AG09309 (cell line): ENCODE data around the gene TMEM176A.

ENCODE experiments used
- DNase-seq: peaks from one replicate; pipeline ENCODE4 v3.0.0-alpha.2; 2010; ENCODE audit warnings: low read depth
- H3K4me3 ChIP-seq: 2 replicates; pipeline ENCODE4 v1.5.1; 2011; ENCODE audit warnings: mild to moderate bottlenecking, low read depth, low read length, moderate library complexity; ENCODE audit not compliant: control insufficient read depth
- TF ChIP-seq, protein P1 (sequence below): IDR thresholded peaks from 2 replicates; pipeline ENCODE4 v1.5.1; 2011; ENCODE audit warnings: mild to moderate bottlenecking, low read depth, low read length, inconsistent platforms; ENCODE audit not compliant: insufficient read depth, control insufficient read depth; ENCODE audit errors: missing control alignments

TMEM176A gene

DNA sequence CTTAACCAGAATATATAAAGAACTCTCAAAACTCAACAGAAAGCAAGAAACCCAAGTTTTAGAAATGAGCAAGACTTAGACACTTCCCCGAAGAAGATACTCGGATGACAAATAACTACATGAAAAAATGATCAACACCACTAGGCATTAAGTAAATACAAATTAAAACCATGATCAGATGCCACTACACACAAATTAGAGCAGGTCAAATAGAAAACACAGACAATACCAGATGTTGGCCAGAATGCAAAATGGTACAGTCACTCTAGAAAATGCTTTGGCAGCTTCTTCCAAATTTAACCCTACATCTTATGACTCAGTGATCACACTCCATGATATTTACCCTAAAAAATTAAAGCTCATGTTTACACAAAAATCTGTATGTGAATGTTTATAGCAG is 18.4 kb downstream of the TMEM176A start:
- no peak overlapping the region for H3K4me3 ChIP-seq
- TF ChIP-seq, protein P1, sequence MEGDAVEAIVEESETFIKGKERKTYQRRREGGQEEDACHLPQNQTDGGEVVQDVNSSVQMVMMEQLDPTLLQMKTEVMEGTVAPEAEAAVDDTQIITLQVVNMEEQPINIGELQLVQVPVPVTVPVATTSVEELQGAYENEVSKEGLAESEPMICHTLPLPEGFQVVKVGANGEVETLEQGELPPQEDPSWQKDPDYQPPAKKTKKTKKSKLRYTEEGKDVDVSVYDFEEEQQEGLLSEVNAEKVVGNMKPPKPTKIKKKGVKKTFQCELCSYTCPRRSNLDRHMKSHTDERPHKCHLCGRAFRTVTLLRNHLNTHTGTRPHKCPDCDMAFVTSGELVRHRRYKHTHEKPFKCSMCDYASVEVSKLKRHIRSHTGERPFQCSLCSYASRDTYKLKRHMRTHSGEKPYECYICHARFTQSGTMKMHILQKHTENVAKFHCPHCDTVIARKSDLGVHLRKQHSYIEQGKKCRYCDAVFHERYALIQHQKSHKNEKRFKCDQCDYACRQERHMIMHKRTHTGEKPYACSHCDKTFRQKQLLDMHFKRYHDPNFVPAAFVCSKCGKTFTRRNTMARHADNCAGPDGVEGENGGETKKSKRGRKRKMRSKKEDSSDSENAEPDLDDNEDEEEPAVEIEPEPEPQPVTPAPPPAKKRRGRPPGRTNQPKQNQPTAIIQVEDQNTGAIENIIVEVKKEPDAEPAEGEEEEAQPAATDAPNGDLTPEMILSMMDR = no peak
- no peak for DNase-seq

DNA sequence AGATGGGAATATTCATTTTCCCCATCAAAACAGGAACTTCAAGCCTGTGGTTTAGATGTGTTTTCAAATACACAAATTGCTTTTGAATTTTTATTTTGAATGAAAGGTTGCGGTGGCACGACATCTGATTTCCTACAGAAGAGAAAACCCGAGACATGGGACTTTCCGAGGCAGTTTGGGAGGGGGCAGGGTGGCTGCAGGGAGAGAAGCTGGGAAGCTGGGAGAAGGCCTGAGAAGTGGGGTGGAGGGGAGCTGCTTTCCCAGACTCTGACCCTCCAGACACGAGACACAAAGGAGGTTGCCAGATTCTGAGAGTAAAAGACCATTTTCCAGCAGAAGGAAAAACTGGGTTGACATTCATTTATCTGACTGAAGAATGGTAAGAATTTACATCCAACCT is 19.6 kb downstream of the TMEM176A start:
- TF ChIP-seq, protein P1 = no peak
- no peak overlapping the region for H3K4me3 ChIP-seq
- no peak for DNase-seq

DNA sequence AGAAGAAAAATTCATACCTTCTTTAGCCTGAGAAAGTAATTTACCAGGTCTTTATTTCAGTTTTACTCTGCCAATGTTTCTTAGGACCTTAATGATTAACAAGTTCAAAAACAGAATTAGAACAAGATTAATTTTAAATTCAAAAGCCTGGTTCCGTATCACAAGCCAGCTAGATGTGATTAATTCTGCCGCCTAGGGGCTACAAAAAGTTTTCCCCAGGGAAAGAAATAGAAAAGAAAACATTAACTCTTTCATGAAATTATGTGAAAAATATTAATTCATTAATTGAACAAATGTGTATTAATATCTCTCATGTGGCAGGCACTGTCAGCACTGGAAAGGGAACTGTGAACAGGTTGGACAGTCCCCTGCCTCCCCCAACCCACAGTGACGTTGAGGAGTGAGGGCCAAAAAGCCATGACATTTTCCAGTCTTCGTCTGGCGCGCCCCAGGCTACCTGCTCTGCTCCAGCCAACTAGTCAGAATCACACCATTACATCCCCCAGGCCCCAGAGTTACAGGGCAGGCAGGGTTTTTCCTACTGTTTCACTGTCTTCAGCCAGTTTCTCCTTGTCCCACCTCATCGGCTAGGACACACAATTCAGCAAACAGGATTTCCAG is 20.1 kb downstream of the TMEM176A start:
- TF ChIP-seq, protein P1 = no peak
- no peak overlapping the region for H3K4me3 ChIP-seq
- DNase-seq = no peak

DNA sequence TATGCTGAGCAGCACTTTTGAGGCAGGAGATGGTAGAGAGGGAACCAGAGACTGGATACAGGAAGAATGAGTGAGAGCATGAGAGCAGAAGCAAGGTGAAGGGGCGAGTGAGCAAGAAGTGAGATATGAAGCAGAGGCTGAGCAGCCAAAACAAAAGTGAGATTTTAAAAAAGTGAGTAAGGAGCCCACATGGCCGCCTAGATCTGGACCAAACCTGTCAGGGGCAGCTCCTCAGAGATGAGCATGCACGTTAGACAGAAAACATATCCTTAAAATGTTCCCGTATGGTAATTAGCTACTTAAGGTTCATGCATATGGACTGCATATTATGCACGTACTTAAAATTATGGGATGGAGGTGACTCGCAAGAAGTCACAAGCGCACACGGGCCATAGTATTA is 22.5 kb downstream of the TMEM176A start:
- DNase-seq = no peak
- TF ChIP-seq, protein P1 = no peak

DNA sequence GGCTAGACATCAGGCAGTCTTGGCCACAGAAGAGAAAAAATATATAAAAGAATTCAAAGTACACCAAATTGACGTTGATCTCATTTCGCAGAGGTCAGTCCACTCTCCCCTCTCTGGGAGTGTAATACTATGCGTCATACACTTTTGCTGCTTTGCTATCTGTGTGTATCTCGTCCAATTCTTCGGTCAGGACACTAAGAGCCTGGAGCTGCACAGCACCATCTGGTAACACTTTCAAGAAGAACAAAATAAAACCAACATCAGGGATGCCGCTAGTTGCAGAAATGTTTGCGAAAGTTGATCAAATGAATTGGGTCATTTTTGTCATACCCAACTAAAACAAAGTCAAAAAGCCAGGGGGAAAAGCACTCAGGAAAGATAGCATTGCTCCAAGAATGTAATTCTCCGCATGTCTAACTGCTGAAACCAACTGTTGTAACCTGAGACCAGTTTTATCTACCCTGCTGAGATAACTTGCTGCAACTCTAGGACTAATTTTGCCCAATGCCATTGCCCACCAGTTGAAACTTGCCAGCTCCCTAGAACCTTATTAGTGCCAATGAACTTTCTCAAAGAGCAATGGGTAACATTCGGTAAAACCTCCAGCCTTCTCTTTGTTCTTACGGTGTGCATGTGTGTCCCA is 23.0 kb downstream of the TMEM176A start:
- TF ChIP-seq, protein P1 = no peak
- no peak overlapping the region for H3K4me3 ChIP-seq
- no peak for DNase-seq

More for the DNA sequence above, 22.5 kb downstream of the TMEM176A start:
- no peak overlapping the region for H3K4me3 ChIP-seq

DNA sequence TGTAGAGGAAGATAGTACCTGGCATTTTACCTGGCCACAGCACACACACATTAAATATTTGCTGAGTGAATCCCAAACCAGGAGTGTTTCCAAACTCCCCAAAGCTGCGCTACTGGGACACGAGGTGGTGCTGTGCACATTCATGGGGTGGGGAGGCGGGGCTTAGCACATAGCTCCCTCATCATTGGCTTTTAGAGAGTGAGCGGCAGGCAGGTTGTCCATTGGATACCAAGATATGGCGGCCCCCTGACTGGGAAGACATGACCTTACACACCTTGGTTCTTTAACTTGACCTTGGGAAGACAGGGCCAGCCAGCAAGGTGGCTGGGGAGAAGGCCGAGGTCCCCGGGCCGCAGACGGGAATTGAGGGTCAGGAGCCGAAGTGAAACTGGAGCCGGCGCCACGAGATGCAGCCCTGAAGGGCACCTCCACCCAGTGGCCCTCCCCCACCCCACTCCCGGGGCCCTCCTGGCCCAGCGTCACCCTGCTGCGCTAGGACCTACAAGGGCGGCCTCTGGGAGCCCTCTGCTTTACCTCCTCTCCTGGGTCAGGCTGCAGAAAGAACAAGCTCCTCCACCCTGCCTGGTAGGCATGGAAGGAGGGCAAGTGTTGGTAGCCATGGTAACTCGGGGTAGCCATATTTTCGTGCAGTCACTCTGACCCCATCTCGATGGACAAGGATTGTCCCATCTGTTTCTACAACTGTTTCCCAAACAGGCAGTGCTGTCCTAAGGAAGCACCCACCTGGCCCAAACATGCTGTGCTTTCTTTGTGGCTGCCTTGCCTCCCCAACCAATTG is 24.0 kb downstream of the TMEM176A start:
- TF ChIP-seq, protein P1 = no peak
- no peak for DNase-seq
- no peak overlapping the region for H3K4me3 ChIP-seq
